Progenitor cell of endocrine pancreas (in vitro differentiated cells): ENCODE results near the gene ATOSB. TPM values are rescaled to one million over a fixed set of nuclear protein-coding genes. Genes with fewer than 3 reads are reported as not detected.

Source experiments
- DNase-seq: peaks from one replicate; pipeline ENCODE4 v3.0.0; 2021; ENCODE audit warnings: low spot score; ENCODE audit not compliant: unreplicated experiment
- H3K27ac Mint-ChIP-seq: 2 replicates; pipeline ENCODE4 v1.8.0; 2021; ENCODE audit warnings: mild to moderate bottlenecking, moderate library complexity, mixed read lengths
- H3K27me3 Mint-ChIP-seq: 2 replicates; pipeline ENCODE4 v1.8.0; 2021; ENCODE audit warnings: mixed read lengths
- H3K36me3 Mint-ChIP-seq: 2 replicates; pipeline ENCODE4 v1.8.0; 2022; ENCODE audit warnings: mixed read lengths; ENCODE audit not compliant: insufficient read depth
- H3K4me1 Mint-ChIP-seq: 2 replicates; pipeline ENCODE4 v1.8.0; 2021; ENCODE audit warnings: low read depth, mixed read lengths
- H3K4me3 Mint-ChIP-seq: 2 replicates; pipeline ENCODE4 v1.8.0; 2021; ENCODE audit warnings: low read depth, mild to moderate bottlenecking, moderate library complexity, mixed read lengths
- H3K9me3 Mint-ChIP-seq: 2 replicates; pipeline ENCODE4 v1.8.0; 2021; ENCODE audit warnings: low read depth, mixed read lengths
- CTCF ChIP-seq: fragments of 200-600 bp; sonication (generic); IDR thresholded peaks from one replicate; pipeline ENCODE4 v1.5.0; 2021; ENCODE audit warnings: antibody characterized with exemption, mild to moderate bottlenecking; ENCODE audit not compliant: unreplicated experiment
- total RNA-seq: library from RNA; stranded (reverse); gene quantifications from 2 replicates; pipeline ENCODE4 v1.2.1, GENCODE V29; 2021

Gene ATOSB
- total RNA-seq, 1 donor from 2014 or later = 17.7 TPM

GRCh38 chr9:35096035-35096849 is 19.4 kb downstream of the ATOSB start, which contains the start of gene PIGO:
Gene PIGO, minus strand, starts transcription at chr9:35096591. Its CDS starts 1,026 bp downstream, at chr9:35095565.
- TF ChIP-seq CTCF = peak; percentile 72
- H3K36me3 Mint-ChIP-seq = peaks cover 13% of the 10 kb centered on the region
- H3K9me3 Mint-ChIP-seq = no peaks in the 10 kb centered on the region

DNA sequence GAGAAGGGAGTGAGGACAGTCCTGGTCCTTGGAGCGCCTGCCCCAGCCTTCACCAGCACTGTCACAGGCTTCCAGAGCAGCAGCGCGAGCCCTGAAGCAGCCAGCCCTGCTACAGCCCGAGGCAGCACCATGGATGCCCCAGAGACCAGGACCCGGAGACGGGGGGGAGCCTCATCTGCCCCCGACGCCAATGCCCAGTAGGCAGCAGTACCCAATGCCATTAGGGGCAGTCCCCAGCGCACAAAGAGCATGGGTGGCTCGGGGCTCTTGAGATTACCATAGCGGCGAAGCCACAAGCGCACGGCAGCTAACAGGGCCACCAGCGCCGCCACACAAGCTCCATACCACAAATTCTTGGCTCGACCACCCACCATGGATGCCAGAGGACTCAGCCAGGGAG is 24.1 kb downstream of the ATOSB start:
- H3K4me3 Mint-ChIP-seq = no peak overlapping the region
- no peak overlapping the region for H3K27ac Mint-ChIP-seq
- H3K9me3 Mint-ChIP-seq = no peaks in the 10 kb centered on the region
- no peak for DNase-seq
- H3K4me1 Mint-ChIP-seq = peaks cover 7% of the 10 kb centered on the region
- no peaks in the 10 kb centered on the region for H3K27me3 Mint-ChIP-seq
- no peak for TF ChIP-seq CTCF
- H3K36me3 Mint-ChIP-seq = peaks cover 15% of the 10 kb centered on the region

More at GRCh38 chr9:35096035-35096849, 19.4 kb downstream of the ATOSB start, which contains the start of gene PIGO:
- H3K4me3 Mint-ChIP-seq = peak within 1 kb of the TSS; percentile 90
- DNase-seq = peak; percentile 92
- H3K27ac Mint-ChIP-seq = peak within 1 kb of the TSS; percentile 98
- H3K4me1 Mint-ChIP-seq = peaks cover 9% of the 10 kb centered on the region
- H3K27me3 Mint-ChIP-seq = no peaks in the 10 kb centered on the region

- no peaks in the 10 kb centered on the region for H3K9me3 Mint-ChIP-seq
- H3K27me3 Mint-ChIP-seq = no peaks in the 10 kb centered on the region
- no peak for TF ChIP-seq CTCF
- no peak for DNase-seq
- H3K4me3 Mint-ChIP-seq = no peak overlapping the region
- H3K36me3 Mint-ChIP-seq = peaks cover 16% of the 10 kb centered on the region
- no peak overlapping the region for H3K27ac Mint-ChIP-seq
- no peaks in the 10 kb centered on the region for H3K4me1 Mint-ChIP-seq
Observed at GRCh38 chr9:35089434-35089833, 26.2 kb downstream of the ATOSB start.

- no peak for TF ChIP-seq CTCF
- peaks cover under 1% of the 10 kb centered on the region for H3K4me1 Mint-ChIP-seq
- H3K9me3 Mint-ChIP-seq = no peaks in the 10 kb centered on the region
- no peak overlapping the region for H3K27ac Mint-ChIP-seq
- peaks cover 9% of the 10 kb centered on the region for H3K36me3 Mint-ChIP-seq
- no peak overlapping the region for H3K4me3 Mint-ChIP-seq
- no peaks in the 10 kb centered on the region for H3K27me3 Mint-ChIP-seq
- DNase-seq = no peak
Observed at GRCh38 chr9:35085078-35085477, 30.6 kb downstream of the ATOSB start.

GRCh38 chr9:35079426-35080341 is 36.0 kb downstream of the ATOSB start, which contains the start of gene FANCG:
Gene FANCG, minus strand, starts transcription at chr9:35079942. Its CDS starts 418 bp downstream, at chr9:35079524.
- no peak for TF ChIP-seq CTCF
- Mint-ChIP-seq H3K4me3 (peak within 1 kb of the TSS; percentile 84), H3K36me3 (peaks cover 5% of the 10 kb centered on the region), H3K27me3 (no peaks in the 10 kb centered on the region), H3K27ac (peak within 1 kb of the TSS; percentile 93), H3K9me3 (no peaks in the 10 kb centered on the region), H3K4me1 (peaks cover 16% of the 10 kb centered on the region)
- DNase-seq = peak; percentile 71
